Medulla oblongata (tissue), 1 donor: ENCODE results near the gene AKAP6.

Experiments
- DNase-seq: peaks from one replicate; pipeline ENCODE4 v3.0.0-alpha.2; 2015; ENCODE audit errors: extremely low spot score

Gene AKAP6

DNA sequence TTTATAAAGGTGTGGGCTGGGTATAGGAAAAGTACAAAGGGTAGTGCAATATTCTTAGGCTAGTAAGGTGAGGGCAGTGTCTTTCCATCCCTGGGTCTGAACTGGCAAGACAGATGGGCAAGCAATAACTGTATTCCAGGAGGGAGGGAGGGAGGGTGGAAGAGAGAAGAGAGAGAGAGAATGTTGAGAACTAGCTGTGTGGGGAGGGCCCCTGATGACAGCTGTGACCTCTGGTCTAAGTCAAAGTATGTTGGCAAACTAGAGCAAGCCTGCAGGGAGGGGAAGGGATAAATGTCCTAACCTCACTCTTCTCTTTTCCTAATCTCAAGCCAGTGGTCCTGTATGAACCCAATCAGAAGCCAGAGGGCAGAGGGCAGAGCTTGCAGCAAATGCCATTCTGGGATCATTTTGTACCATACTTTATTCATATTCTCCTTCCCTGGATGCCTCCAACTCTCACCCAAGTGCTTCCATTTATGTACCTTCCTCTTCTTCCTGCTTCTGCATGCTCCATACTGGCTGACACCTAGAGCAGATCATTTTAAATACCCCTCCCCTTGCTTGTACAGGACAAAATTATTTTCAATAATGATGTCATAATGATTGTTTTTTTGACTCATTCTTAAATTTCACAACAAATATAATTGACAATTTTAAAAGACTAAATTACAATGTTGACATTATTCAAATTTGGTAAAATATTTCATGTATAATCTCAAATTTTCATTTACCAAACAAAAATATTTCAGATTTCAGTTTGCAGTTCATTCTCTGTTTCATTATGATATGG is 75.9 kb downstream of the AKAP6 start:
- DNase-seq: no peak

DNA sequence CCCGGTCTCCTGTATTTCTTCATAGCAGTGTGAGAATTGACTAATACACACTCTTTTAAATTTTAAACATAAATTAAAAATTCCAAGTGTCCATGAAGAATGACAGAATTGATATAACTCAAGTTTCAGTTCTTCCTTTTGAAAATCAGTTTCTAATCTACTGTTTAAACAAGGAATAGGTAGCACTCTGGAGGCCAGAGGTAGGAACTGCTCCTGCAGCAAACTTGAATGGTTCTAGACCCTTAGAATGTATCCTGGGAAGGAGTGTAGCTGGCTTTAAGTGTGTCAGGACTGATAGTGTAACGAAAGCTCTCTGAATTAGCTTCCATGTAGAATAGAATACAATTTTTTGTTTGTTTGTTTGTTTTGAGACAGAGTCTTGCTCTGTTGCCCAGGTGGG is 76.8 kb downstream of the AKAP6 start:
- no peak for DNase-seq

DNA sequence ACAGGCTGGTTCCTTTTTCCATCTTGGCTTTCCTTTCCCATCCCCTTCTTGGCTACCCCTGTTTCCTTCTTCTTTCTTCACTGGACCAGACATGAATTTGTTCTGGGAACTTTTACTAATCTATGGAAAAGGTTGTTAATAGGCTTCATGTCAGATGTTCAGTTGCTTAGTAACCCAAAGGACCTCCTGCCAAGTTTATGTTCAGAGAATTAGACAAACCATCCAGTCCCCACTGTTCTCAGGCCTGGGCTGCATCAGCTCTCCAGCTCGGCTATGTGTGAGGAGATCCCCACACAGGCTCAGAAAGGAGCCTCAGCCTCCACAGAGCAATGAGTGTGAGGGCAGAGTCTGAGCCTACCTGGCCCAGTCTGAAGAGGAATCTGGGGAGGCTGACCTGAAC is 78.0 kb downstream of the AKAP6 start:
- DNase-seq: peak; percentile 61

DNA sequence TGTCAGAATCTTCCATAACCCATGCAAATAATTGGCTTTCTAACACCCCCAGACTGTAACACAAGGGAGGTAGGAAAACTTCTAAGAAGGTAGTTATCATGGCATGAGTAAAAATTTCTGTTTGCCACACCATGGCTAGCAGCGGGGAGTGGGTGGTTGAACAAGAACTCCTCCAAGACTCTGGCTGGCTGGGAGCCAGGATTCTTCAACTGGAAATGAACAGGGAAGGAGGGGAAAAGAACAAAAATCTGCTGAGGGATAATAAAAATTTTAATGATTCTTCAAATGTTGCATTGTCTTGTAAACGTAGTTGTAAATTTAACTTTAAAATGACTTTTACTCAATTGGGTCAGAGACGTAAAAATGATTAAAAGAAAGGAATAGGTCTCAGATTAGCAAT is 78.9 kb downstream of the AKAP6 start:
- DNase-seq: peak; percentile 77

DNA sequence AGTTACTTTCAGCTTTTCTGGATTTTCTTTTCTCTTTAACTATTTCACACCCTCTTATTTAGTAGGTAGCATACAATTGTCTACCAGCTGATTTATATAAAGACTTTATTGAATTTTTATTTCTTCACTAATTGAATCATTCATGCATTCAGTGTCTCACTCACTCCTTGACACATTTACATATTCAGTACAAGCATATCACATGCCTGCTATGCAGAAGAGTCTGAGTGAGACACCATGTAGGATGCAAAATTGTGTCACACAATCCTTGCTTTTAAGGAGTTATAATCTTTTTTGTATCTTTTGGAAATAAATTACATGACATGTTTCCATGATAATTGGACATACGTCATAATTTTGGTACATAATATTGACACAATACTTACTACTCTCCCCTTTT is 83.0 kb downstream of the AKAP6 start:
- no peak for DNase-seq

DNA sequence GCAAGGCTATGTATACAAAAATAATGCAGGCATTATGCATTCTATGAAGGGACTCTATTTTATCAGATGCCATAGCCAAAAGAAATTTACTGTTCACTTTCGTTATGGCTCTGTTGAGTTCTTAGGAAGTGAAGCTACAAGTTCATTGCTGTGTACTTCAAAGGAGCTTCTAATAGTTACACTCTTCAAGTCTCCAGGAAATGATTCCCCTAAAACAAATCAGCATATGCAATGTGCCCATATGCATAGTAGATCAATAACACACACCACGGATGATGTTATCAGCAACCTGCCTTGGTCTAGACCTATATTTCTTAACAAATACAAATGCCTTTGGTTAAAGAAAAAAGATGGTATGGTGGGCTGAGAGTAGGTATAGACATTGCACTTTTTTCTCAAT is 83.4 kb downstream of the AKAP6 start:
- no peak for DNase-seq

DNA sequence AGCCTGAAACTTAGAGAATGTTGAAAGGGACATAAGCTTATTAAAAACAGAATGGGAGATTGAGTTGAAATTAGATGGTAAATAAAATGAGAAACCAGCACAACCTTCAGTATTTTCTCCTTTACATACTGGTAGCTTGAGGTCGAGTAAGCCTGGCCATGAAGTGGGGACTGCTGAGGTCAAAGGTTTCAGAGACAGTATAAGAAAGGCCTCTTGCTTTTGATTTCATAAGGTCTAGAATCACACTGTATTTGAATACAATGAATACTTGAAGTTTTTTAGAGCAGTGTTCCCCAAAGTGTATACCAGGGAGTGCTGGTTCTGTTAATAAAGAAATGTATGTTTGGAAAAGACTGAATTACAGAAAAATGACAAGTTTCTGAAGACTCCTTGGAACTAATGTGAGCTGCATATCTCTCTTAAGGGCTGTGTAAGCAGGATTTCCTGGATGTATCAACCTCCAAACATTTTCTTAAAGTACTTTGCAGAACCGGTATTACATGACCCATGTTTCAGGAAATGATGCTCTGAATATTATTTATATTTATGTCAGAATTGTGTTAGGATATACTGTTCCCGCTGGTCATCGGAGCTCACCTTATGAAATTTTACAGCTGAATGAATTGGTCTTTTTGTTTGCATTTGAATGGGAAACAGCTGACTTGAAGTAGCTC is 85.0 kb downstream of the AKAP6 start:
- no peak for DNase-seq

DNA sequence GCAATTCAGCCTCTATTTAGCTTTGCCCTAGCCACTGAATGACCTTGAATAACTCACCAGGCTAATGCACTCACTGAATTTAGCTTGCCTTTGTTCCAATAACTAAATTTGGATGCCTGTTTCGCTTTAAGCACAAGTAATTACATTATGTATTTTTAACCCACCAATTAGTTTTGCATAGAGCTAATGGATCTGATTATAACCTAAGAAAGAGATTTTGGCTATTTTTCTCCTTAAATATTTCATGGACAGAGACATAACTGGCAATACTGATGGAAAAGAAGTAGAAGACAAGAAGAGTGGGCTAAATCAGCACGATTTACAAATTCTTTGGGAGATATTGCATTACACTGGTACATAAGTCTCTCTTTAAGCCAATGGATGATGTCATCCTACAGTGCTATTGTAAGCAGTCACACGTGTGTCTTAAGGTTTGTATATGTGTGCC is 85.7 kb downstream of the AKAP6 start:
- no peak for DNase-seq

DNA sequence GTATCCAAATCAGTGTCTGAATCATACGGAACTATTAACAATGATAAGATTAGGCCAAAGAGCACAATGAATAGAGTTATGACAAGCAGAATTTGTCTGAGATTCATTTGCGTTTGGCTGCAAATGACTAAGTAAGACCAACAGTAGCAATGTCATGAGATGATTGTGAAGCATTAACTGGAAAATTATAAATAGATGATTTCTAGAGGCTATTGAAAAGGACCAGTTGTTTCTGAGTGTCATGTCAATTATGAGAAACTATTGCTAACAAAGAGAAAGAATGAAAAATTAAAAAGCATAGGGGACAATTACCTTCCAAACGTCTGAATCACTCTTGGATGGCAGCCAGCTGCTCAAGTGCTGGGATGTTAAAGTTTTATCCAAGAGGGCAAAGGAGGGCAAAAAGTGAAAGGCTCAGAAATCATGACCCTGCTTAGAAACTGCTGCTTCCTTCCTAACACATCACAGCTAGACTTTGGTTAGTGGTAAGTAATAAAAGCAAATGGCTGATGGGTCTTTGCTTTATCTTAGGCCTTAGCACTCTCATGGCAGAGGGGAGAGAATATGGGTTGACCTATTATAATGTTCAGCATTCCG is 89.0 kb downstream of the AKAP6 start:
- DNase-seq: no peak

DNA sequence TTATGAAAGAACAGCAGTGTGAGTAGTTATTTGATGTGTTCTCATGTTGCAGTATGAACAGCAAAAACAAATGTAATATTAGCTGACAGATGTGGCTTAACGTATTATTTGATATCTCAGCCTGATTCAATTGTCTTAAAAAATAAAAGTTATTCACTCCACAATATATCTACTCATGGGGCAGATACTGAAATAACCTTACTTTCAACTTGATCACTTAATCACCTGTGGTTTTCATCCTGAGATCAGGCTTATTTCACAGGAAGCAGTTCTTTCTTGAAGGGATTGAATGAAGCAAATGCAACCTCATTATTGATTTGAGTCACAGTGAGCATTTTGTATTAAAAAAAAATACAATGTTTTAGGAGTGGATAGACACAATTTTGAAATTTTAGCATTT is 90.3 kb downstream of the AKAP6 start:
- DNase-seq: no peak

DNA sequence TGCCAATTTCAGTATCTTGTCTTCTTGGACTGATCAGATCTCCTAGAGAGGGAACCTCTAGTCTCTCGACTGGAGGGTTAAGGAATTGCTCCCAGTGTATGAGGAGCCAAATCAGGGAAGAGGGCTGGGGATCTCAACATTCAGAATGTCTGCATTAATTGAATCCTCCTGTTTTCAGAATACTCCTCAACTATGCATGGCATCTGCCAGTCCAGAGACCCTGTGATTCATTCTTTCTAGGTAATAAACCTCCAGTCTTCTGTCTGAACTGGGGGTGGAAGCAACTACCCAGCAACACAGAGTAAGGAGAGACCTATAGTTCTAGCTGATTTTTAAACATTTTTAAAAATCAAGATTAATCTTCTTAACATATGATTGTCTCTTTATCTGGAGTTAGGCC is 92.7 kb downstream of the AKAP6 start:
- no peak for DNase-seq

DNA sequence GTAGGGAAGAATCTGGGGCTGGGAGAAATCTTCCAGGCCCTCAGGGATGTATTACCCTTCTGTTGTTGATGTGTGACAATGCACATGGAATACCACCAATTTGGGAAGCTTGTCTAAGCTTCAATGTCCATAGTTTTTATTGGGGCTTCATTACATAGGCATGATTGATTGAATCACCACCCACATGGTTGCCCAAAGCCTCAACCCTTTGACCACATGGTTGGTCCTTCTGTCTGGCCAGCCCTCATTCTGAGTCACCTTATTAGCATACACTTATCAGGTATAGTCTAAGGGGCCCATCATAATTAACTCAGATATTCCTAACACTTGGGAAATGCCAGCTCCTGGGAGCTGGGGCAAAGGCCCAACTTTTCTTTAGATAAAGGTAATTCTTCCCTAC is 93.3 kb downstream of the AKAP6 start:
- no peak for DNase-seq

DNA sequence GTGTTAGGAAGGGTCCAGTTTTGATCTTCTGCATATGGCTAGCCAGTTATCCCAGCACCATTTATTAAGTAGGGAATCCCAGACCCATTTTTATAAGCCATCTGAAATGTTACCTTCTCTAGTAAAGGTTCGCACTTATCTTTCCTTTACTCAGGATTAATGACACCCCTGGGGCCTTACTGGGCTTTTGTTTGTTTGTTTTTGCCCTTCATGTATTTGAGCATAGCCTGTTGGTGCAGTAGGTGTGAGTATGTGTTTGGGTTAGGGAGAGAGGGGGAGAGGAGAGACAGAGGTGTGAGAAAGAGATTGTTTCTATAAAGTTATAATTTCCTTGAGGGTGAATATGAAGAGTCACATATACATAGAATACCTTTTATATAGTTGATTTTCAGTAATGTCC is 96.9 kb downstream of the AKAP6 start:
- DNase-seq: no peak

DNA sequence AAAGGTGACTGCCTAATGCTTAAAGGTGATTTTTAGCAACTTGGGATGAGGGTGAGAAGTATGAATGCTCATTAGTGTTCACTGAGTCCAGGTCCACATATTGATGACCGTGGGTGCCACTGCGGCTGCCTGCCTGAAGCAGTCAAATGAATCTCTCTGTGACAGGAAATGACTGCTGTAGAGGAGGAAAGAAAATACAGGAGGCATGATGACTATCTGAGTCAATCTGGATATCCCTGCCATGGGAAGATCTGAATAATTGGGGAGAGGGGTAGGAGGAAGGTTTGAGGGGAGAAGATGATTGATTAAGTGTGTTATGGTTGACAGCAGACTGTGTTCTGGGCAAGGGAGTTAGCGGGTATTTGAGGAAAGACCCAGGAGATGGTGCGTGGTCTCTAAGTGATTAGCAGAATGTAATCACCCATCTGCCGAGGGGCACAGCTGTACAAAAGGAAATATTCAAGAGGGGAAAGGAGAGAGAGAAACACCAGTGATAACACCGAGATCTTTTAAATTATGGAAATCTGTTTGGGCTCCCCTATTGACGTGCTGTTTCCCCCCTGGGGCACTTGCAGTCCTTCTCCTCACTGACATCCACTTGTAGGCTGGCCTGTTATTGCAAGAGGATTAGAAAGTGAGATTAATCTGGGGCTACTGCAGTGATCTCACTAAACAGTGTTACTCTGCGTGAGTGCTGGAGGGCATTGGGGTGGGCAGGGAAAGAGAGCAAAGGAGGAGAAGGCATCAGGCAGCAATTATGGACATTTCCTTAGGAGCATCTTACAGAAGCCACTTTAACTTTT is 97.7 kb downstream of the AKAP6 start:
- DNase-seq: no peak

DNA sequence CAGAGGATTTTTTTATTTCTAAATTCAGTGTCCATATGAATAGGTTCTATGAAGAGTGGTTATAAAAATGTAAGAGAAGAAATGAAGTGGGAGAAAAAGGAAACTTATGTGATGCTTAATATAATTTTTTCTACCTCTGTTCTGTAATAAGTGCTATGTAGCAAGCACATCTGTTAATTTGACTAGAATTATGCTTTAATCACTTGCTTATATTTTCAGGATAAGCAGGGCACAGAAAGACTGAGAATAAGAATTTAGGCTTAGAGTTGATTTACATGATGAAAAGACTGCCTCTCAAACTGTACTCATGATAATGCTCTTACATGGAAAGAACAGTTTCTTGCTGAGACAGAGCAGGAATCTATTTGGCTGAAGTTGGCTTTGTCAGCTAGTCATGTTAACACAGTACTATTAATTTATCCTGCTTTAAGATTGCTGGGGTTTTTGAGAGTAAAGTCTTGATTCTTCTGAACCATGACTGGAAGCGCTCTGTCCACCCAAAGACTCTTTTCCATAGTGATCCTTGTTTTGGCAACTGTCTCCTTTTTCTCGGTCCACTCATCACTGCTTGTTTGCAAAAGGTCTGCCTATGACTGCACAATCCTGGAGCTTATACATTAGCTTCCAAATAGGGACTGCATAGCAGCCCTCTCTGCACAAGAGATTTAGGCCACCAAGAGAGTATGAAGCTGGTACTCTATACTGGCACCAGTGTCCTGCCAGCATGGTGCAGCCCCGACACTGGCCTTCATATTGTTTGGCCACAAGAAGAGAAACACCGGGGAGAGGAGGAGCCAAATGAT is 98.8 kb downstream of the AKAP6 start:
- DNase-seq: no peak

DNA sequence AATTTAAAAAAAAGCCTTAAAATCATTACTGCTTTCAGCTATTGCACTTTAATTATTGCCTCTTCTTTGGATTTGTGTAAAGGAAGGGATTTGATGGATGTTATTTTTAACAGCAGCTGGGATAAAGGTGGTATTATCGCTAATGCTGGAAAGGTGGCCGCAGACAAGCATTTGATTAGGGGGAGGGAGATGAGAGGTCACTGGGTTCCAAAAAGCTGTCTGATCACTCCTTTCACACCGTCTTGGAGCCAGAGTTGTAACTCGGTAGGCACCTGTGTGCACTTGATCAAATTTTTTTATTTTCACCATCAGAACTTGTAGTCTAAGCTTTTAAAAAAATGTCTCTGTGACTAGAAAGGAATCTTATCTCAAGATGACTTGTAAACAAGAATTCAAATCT is 99.8 kb downstream of the AKAP6 start:
- no peak for DNase-seq

DNA sequence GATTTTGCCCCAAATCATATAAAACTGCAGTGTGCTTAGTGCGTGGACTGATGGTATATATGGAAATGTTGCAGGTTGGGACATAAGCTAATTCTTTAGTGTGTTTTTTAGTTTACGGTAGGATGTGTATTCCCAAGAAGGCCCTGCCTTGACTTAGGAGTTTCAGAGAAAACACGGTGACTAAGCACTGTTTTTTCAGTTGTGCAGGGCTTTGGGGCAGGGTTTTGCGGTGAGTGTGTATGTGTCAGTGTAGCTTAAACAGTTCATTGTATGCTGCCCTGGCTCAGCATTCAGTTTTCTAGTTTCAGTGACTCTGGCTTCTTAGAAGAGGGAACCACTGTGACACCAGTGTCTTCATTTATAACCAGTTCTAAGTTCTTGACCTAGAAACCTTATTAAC is 101.2 kb downstream of the AKAP6 start:
- peak; percentile 74 for DNase-seq

DNA sequence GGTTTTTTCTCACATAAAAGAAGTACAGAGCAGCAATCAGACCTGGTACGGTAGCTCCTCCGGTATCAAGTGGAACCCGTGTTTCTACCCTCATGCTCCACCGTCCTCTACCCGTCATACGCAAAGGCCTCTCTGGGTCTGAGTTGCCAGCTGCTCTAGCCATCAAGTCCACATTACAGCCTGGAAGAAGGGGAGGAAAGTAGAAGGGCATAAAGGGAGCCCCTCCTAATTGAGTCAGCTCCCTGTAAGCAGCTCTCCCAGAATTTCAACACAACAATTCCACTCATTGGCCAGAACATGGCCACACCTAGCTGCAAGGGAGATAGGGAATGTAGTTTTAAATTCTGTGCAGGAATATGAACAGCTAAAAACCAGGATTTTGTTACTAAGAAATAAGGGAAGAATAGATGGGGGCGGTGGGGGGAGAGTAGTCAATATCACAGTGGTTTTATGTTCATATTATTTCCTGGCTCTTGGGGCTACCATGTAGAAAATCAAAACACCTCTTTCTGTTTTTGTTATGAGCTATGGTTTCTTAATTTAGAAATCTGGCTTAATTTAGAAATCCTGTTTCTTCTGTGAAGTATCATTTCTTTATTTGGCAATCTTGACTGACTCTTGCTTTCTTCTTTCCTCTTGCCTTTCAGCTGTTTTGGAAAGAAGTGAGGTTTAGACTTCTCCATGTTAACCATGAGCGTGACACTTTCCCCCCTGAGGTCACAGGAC is 103.9 kb downstream of the AKAP6 start:
- DNase-seq: no peak

DNA sequence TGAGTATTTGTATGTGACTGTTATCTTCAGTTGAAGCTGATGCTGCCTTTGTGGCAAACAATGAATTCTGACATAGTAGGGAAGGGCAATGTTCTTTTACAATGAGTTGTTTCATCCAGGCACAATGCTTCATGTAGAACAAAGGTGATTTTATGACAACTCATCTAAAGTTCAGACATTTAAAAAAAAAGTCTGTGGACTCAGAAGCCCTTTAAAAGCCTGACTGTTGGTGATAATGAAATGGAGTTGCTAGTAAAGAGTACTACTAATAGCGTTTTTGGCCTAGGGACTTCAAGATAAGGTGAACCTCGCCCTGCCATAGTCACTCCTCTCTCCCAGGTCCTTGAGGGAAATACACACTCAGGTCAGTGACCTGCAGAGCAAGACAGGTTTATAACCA is 105.1 kb downstream of the AKAP6 start:
- DNase-seq: peak; percentile 74

DNA sequence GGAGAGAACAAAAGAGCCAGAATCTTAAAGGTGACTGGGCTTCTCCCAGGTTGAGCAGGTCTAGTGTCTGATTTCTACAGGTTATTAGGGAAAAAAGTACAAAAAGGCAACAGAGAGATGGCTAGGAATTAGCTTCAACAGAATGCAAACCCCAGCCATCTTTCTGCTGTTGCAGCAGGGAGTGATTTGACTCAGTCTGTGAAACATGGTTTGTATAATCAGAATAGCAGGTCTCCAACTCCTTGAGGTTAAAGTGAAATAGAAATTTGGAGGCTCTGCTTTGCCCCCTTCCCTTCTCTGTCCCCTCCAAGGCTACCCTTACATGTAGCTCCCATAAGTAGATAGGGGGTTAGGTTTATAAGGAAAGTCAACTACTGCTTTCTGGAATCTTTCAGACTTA is 105.8 kb downstream of the AKAP6 start:
- no peak for DNase-seq

DNA sequence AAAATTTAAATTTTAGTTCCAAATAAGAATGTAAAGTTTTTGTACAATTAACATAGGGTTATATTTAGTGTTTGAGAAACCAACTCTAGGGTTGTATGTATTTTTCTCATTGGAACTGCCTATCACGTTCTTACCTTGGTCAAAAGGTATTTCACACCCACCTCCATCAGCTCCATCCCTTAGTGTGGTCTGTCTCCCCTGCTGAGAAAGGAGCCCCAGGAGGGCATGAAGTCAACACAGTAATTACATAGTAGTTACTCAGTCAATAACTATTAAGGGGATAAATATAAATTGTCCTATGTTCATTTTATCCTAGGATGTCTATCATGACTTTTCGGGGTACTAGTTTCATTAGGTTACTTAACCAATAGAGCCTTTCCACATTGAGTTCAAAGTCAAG is 106.3 kb downstream of the AKAP6 start:
- no peak for DNase-seq
